GM12878 (cell line): ENCODE data around the gene CIDEA. TPM values are rescaled to one million over a fixed set of nuclear protein-coding genes. Genes with fewer than 3 reads are reported as not detected.

ENCODE experiments used
- ATAC-seq: fragments of 200-7000 bp; cut with Tn5 transposase; 3 replicates; pipeline ENCODE4 v1.9.1; 2020; ENCODE audit warnings: mild to moderate bottlenecking, moderate library complexity
- BruUV-seq: library from RNA; stranded (reverse); fragments of 400-500 nt; replicated peaks from 2 replicates; lab custom pipeline; 2021; lab: Mats Ljungman, UMichigan
- CTCF ChIA-PET: fragments of 300-600 bp; sonication (Branson Sonifier 250); formaldehyde crosslinking; extraction: SDS; loops from one replicate; lab custom pipeline; 2021; ENCODE audit warnings: inconsistent platforms; lab: Yijun Ruan, JAX
- POLR2A ChIA-PET: fragments of 350-600 bp; formaldehyde crosslinking; extraction: SDS; loops from one replicate; lab custom pipeline; 2021; ENCODE audit warnings: inconsistent platforms; lab: Charles Lee
- RAD21 ChIA-PET: fragments of 300-600 bp; sonication (Branson Sonifier 250); formaldehyde crosslinking; loops from one replicate; lab custom pipeline; 2023; ENCODE audit warnings: antibody characterized with exemption; ENCODE audit not compliant: unreplicated experiment; lab: Charles Lee
- SMC1A ChIA-PET: fragments of 300-600 bp; sonication (Branson Sonifier 250); formaldehyde crosslinking; loops from one replicate; lab custom pipeline; 2023; ENCODE audit not compliant: unreplicated experiment, uncharacterized antibody; lab: Charles Lee
- DNase-seq: peaks from one replicate; pipeline ENCODE4 v3.0.0-alpha.2; 2011; ENCODE audit warnings: low read depth, low spot score
- FAIRE-seq: peaks from 3 replicates; lab custom pipeline; 2011; peaks lifted over from hg19 to GRCh38; lab: Jason Lieb, UNC
- H2AFZ ChIP-seq: 2 replicates; pipeline ENCODE4 v1.6.0; 2011; ENCODE audit warnings: low read depth, low read length, control low read depth; ENCODE audit not compliant: control insufficient read depth
- H3K27ac ChIP-seq: 2 replicates; pipeline ENCODE4 v1.5.1; 2011; ENCODE audit warnings: control low read depth; ENCODE audit not compliant: control insufficient read depth, insufficient read depth
- H3K27me3 ChIP-seq, 2 experiments: replicated peaks in 1 of 2; 2 replicates each; pipeline versions ENCODE4 v1.6.0 to v1.6.1; 2011; ENCODE audit warnings: low read length in 1 of 2; ENCODE audit not compliant: control insufficient read depth in 2 of 2, insufficient read depth in 2 of 2
- H3K36me3 ChIP-seq, 2 experiments: 2 replicates each; pipeline ENCODE4 v1.5.1; 2011; ENCODE audit warnings: low read length in 1 of 2; ENCODE audit not compliant: control insufficient read depth in 2 of 2, insufficient read depth in 2 of 2
- H3K4me1 ChIP-seq: 2 replicates; pipeline ENCODE4 v1.6.1; 2011; ENCODE audit warnings: mild to moderate bottlenecking, low read length, moderate library complexity, mixed read lengths; ENCODE audit not compliant: control insufficient read depth, insufficient read depth
- H3K4me2 ChIP-seq: 2 replicates; pipeline ENCODE4 v1.6.0; 2011; ENCODE audit warnings: control low read depth; ENCODE audit not compliant: control insufficient read depth, insufficient read depth
- H3K4me3 ChIP-seq: fragments of 200-600 bp; sonication (generic); 2 replicates; pipeline ENCODE4 v1.5.1; 2016
- H3K79me2 ChIP-seq: 2 replicates; pipeline ENCODE4 v1.6.0; 2011; ENCODE audit warnings: low read length; ENCODE audit not compliant: control insufficient read depth, insufficient read depth
- H3K9ac ChIP-seq: 2 replicates; pipeline ENCODE4 v1.8.0; 2011; ENCODE audit warnings: low read length, control low read depth, mixed read lengths; ENCODE audit not compliant: control insufficient read depth, insufficient read depth
- H3K9me3 ChIP-seq: replicated peaks from 3 replicates; pipeline ENCODE4 v1.5.1; 2011; ENCODE audit warnings: mild to moderate bottlenecking, low read length; ENCODE audit not compliant: control insufficient read depth, insufficient read depth
- H4K20me1 ChIP-seq: 2 replicates; pipeline ENCODE4 v1.6.0; 2011; ENCODE audit not compliant: control insufficient read depth, insufficient read depth
- ATF3 ChIP-seq: IDR thresholded peaks from 2 replicates; pipeline ENCODE4 v1.6.1; 2011; ENCODE audit warnings: low read depth, mild to moderate bottlenecking, low read length, moderate library complexity, borderline replicate concordance; ENCODE audit errors: extremely low read depth
- CEBPZ ChIP-seq: fragments of 150-350 bp; IDR thresholded peaks from 2 replicates; pipeline ENCODE4 v1.6.1; 2016; ENCODE audit warnings: low read depth, low read length
- ESRRA ChIP-seq: IDR thresholded peaks from 2 replicates; pipeline ENCODE4 v1.6.1; 2012; ENCODE audit warnings: mild to moderate bottlenecking, low read length, improper control_type of control experiment
- WGBS: methylation state at CpG from one replicate; pipeline ENCODE4 v1.1.6; 2016; ENCODE audit warnings: low lambda C conversion rate; ENCODE audit not compliant: insufficient replicate concordance, insufficient coverage; ENCODE audit errors: missing lambda C conversion rate; 5-methylcytosine and 5-hydroxymethylcytosine counted together
- in situ Hi-C: fragments of 300-500 bp; cut with MboI; formaldehyde crosslinking; loops from 9 replicates; pipeline ENCODE4 v1.14.3; 2018; ENCODE audit warnings: mixed read lengths
- intact Hi-C: fragments of 100-400 bp; cut with micrococcal nuclease; formaldehyde crosslinking; loops from one replicate; pipeline ENCODE4 v1.14.2; 2022; ENCODE audit not compliant: unreplicated experiment
- polyA plus RNA-seq, 11 experiments: library from polyadenylated mRNA; depleted of rRNA in 4 of 11; unstranded in 6 of 11; stranded (reverse) in 5 of 11; fragments of >200 nt; fragmentation: Nextera tagmentation in 4 of 11; fragmentation: Illumina TruSeq in 1 of 11; extraction: Ambion mirVana in 4 of 11; extraction: Trizol in 1 of 11; gene quantifications; 1 replicate in 1 of 11; 2 replicates in 10 of 11; pipeline versions ENCODE4 v1.2.1 to v1.2.3, GENCODE V29; 2011 to 2016; ENCODE audit warnings: inconsistent platforms in 2 of 11, missing spikeins in 2 of 11, low read depth in 1 of 11
- total RNA-seq, 4 experiments: library from RNA; depleted of rRNA in 3 of 4; stranded (reverse); fragments of >200 nt in 3 of 4; fragmentation: Illumina TruSeq in 1 of 4; extraction: Trizol in 1 of 4; gene quantifications; 2 replicates each; pipeline versions ENCODE4 v1.2.1 to v1.2.3, GENCODE V29; 2013 to 2021

The CIDEA gene
- total and polyA plus RNA-seq, 10 of the 15 experiments (the other 5 are each of a cell fraction or from before 2014, with no cell fraction given) = not detected

GRCh38 chr18:12255626-12256026 lies 1.5 kb downstream of the CIDEA start:
- BruUV-seq = no TSS peak
- ChIA-PET SMC1A (no interaction called here), CTCF (interaction anchor here (1.1 to 1.2 kb wide), 2 partner anchors 11 to 19 kb away, joined by 3 read pairs; no protein-coding TSS in a partner anchor), RAD21 (no interaction called here), POLR2A (no interaction called here)
- 2% methylated on average over 4 of the region's 4 CpGs for WGBS
- Histone ChIP-seq H3K9me3 (no peaks in the 10 kb centered on the region), H4K20me1 (no peaks in the 10 kb centered on the region), H3K79me2 (no peaks in the 10 kb centered on the region), H3K9ac (no peak overlapping the region), H3K4me1 (no peaks in the 10 kb centered on the region), H3K27me3 (peaks cover 3 to 16% of the 10 kb centered on the region in 2 experiments), H3K4me2 (no peak overlapping the region), H3K36me3 (no peaks in the 10 kb centered on the region), H2AFZ (no peak overlapping the region), H3K27ac (no peak overlapping the region), H3K4me3 (no peak overlapping the region)
- FAIRE-seq (no peak), DNase-seq (no peak), ATAC-seq (no peak)
- in situ Hi-C loops (no loop called here), intact Hi-C loops (no loop called here)
- TF ChIP-seq ATF3 (no peak), CEBPZ (no peak), ESRRA (no peak)
